T-helper 17 cell (primary cell): ENCODE data around the gene GOLGA6L10. TPM values are rescaled to one million over a fixed set of nuclear protein-coding genes. Genes with fewer than 3 reads are reported as not detected.
"Not testable (repeated sequence)": the region's sequence is repeated elsewhere in the genome, so short reads cannot be mapped to it uniquely, and the experiment has no call there.

Experiments
- ATAC-seq: fragments of 150-1000 bp; cut with Tn5 transposase; 2 replicates; pipeline ENCODE4 v1.10.0; 2021; ENCODE audit warnings: mild to moderate bottlenecking, moderate library complexity
- DNase-seq, 3 donors: peaks; one replicate each; pipeline versions ENCODE4 v3.0.0 to v3.0.0-alpha.2; 2020 to 2021
- H3K9me3 ChIP-seq: one replicate; pipeline ENCODE4 v1.7.0; 2013; ENCODE audit warnings: low read length, mild to moderate bottlenecking; ENCODE audit not compliant: control insufficient read depth, poor library complexity, severe bottlenecking
- H3K27ac Mint-ChIP-seq: one replicate; pipeline ENCODE4 v1.8.0; 2022; ENCODE audit warnings: mild to moderate bottlenecking, moderate library complexity, mixed read lengths
- H3K27me3 Mint-ChIP-seq: one replicate; pipeline ENCODE4 v1.8.0; 2022; ENCODE audit warnings: mixed read lengths
- H3K36me3 Mint-ChIP-seq: one replicate; pipeline ENCODE4 v1.8.0; 2022; ENCODE audit warnings: low read depth, mixed read lengths
- H3K4me1 Mint-ChIP-seq: one replicate; pipeline ENCODE4 v1.8.0; 2022; ENCODE audit warnings: mild to moderate bottlenecking, mixed read lengths
- H3K4me3 Mint-ChIP-seq: one replicate; pipeline ENCODE4 v1.8.0; 2022; ENCODE audit warnings: mild to moderate bottlenecking, moderate library complexity, mixed read lengths
- total RNA-seq, 4 donors: library from RNA in 2 of 4; stranded (reverse) in 2 of 4; gene quantifications; one replicate each; pipeline ENCODE4 v1.2.3 and lab custom pipeline; 2022 to 2026

Gene GOLGA6L10
- total RNA-seq, 2 donors from 2014 or later = 1.4 to 1.9 TPM

- H3K27me3 Mint-ChIP-seq, H3K27ac Mint-ChIP-seq, DNase-seq, H3K4me3 Mint-ChIP-seq, ATAC-seq, H3K9me3 ChIP-seq, H3K36me3 Mint-ChIP-seq, H3K4me1 Mint-ChIP-seq: not testable (repeated sequence)
Measured at GRCh38 chr15:82320861-82321260, 28.4 kb downstream of the GOLGA6L10 start.

GRCh38 chr15:82319522-82320278 lies 29.6 kb downstream of the GOLGA6L10 start:
- ATAC-seq, H3K27me3 Mint-ChIP-seq, H3K9me3 ChIP-seq, H3K36me3 Mint-ChIP-seq, H3K4me3 Mint-ChIP-seq, DNase-seq, H3K27ac Mint-ChIP-seq, H3K4me1 Mint-ChIP-seq: not testable (repeated sequence)

- not testable (repeated sequence) for ATAC-seq, H3K4me3 Mint-ChIP-seq, H3K36me3 Mint-ChIP-seq, H3K4me1 Mint-ChIP-seq, H3K9me3 ChIP-seq, H3K27me3 Mint-ChIP-seq, DNase-seq, H3K27ac Mint-ChIP-seq
Measured at GRCh38 chr15:82318281-82318680, 31.0 kb downstream of the GOLGA6L10 start.

GRCh38 chr15:82317516-82317915 lies 31.8 kb downstream of the GOLGA6L10 start:
- not testable (repeated sequence) for H3K9me3 ChIP-seq, H3K4me3 Mint-ChIP-seq, H3K36me3 Mint-ChIP-seq, DNase-seq, H3K27ac Mint-ChIP-seq, H3K4me1 Mint-ChIP-seq, ATAC-seq, H3K27me3 Mint-ChIP-seq

GRCh38 chr15:82317091-82317489 lies 32.2 kb downstream of the GOLGA6L10 start:
- H3K9me3 ChIP-seq = no peaks in the 10 kb centered on the region
- no peak for ATAC-seq
- Mint-ChIP-seq H3K27me3 (no peaks in the 10 kb centered on the region), H3K36me3 (no peaks in the 10 kb centered on the region), H3K27ac (no peak overlapping the region), H3K4me3 (no peak overlapping the region), H3K4me1 (no peaks in the 10 kb centered on the region)
- no peak for DNase-seq

GRCh38 chr15:82316247-82317090 lies 32.8 kb downstream of the GOLGA6L10 start:
- not testable (repeated sequence) for H3K36me3 Mint-ChIP-seq, DNase-seq, H3K27me3 Mint-ChIP-seq, H3K27ac Mint-ChIP-seq, ATAC-seq, H3K9me3 ChIP-seq, H3K4me1 Mint-ChIP-seq, H3K4me3 Mint-ChIP-seq

GRCh38 chr15:82315519-82316246 lies 33.6 kb downstream of the GOLGA6L10 start:
- Mint-ChIP-seq H3K27ac (no peak overlapping the region), H3K4me1 (no peaks in the 10 kb centered on the region), H3K27me3 (no peaks in the 10 kb centered on the region), H3K36me3 (no peaks in the 10 kb centered on the region), H3K4me3 (no peak overlapping the region)
- no peak for DNase-seq
- no peaks in the 10 kb centered on the region for H3K9me3 ChIP-seq
- ATAC-seq = no peak

GRCh38 chr15:82314769-82315518 lies 34.3 kb downstream of the GOLGA6L10 start:
- Mint-ChIP-seq H3K36me3 (no peaks in the 10 kb centered on the region), H3K4me1 (no peaks in the 10 kb centered on the region), H3K4me3 (no peak overlapping the region), H3K27ac (no peak overlapping the region), H3K27me3 (no peaks in the 10 kb centered on the region)
- no peaks in the 10 kb centered on the region for H3K9me3 ChIP-seq
- no peak for DNase-seq
- ATAC-seq = no peak

- not testable (repeated sequence) for H3K9me3 ChIP-seq, H3K36me3 Mint-ChIP-seq, H3K27me3 Mint-ChIP-seq, DNase-seq, H3K4me1 Mint-ChIP-seq, H3K27ac Mint-ChIP-seq, H3K4me3 Mint-ChIP-seq, ATAC-seq
Measured at GRCh38 chr15:82313951-82314768, 35.1 kb downstream of the GOLGA6L10 start.

GRCh38 chr15:82313446-82313845 lies 35.8 kb downstream of the GOLGA6L10 start:
- no peak overlapping the region for H3K27ac Mint-ChIP-seq
- H3K9me3 ChIP-seq = no peaks in the 10 kb centered on the region
- DNase-seq = no peak
- H3K36me3 Mint-ChIP-seq = no peaks in the 10 kb centered on the region
- no peaks in the 10 kb centered on the region for H3K4me1 Mint-ChIP-seq
- H3K27me3 Mint-ChIP-seq = no peaks in the 10 kb centered on the region
- no peak for ATAC-seq
- no peak overlapping the region for H3K4me3 Mint-ChIP-seq

- Mint-ChIP-seq H3K4me1 (no peaks in the 10 kb centered on the region), H3K4me3 (no peak overlapping the region), H3K36me3 (no peaks in the 10 kb centered on the region), H3K27me3 (no peaks in the 10 kb centered on the region), H3K27ac (no peak overlapping the region)
- H3K9me3 ChIP-seq = no peaks in the 10 kb centered on the region
- no peak for DNase-seq
- ATAC-seq = no peak
Measured at GRCh38 chr15:82312586-82313349, 36.5 kb downstream of the GOLGA6L10 start.

- H3K27ac Mint-ChIP-seq, DNase-seq, H3K4me3 Mint-ChIP-seq, ATAC-seq, H3K9me3 ChIP-seq, H3K27me3 Mint-ChIP-seq, H3K4me1 Mint-ChIP-seq, H3K36me3 Mint-ChIP-seq: not testable (repeated sequence)
Measured at GRCh38 chr15:82311321-82311720, 38.0 kb downstream of the GOLGA6L10 start.
